OCI-M2 (cell line): ENCODE measurements around the gene CCDC74B.
"Not testable (repeated sequence)": the region's sequence is repeated elsewhere in the genome, so short reads cannot be mapped to it uniquely, and the experiment has no call there.

ENCODE experiments used
- DNase-seq: peaks from one replicate; lab custom pipeline; 2025; ENCODE audit not compliant: unreplicated experiment; lab: John Stamatoyannopoulos, UW

Gene CCDC74B

GRCh38 chr2:130120924-130121323, 24.0 kb downstream of the CCDC74B start:
- DNase-seq: not testable (repeated sequence)

- DNase-seq: not testable (repeated sequence)
Observed at GRCh38 chr2:130102597-130103363, 42.1 kb downstream of the CCDC74B start.
